NCI-H2081 treated with DMSO at 0.1 percent for 48 hours (cell line): ENCODE measurements around the gene GRB10.

ENCODE experiments used
- DNase-seq: peaks from one replicate; lab custom pipeline; 2025; lab: John Stamatoyannopoulos, UW

GRB10 gene

GRCh38 chr7:50632561-50633413 lies 149.9 kb downstream of the GRB10 start:
- peak; percentile 30 for DNase-seq

GRCh38 chr7:50631639-50632038 lies 151.1 kb downstream of the GRB10 start:
- DNase-seq = no peak

GRCh38 chr7:50631100-50631499 lies 151.6 kb downstream of the GRB10 start:
- no peak for DNase-seq

GRCh38 chr7:50629238-50629901 lies 153.3 kb downstream of the GRB10 start:
- DNase-seq = no peak

GRCh38 chr7:50628434-50629084 lies 154.1 kb downstream of the GRB10 start:
- no peak for DNase-seq

- DNase-seq = no peak
Observed at GRCh38 chr7:50627824-50628361, 154.8 kb downstream of the GRB10 start.

- DNase-seq = no peak
Observed at GRCh38 chr7:50626286-50626685, 156.4 kb downstream of the GRB10 start.

- DNase-seq = no peak
Observed at GRCh38 chr7:50625360-50625759, 157.3 kb downstream of the GRB10 start.

- DNase-seq = no peak
Observed at GRCh38 chr7:50622821-50623220, 159.9 kb downstream of the GRB10 start.

GRCh38 chr7:50621973-50622490 lies 160.7 kb downstream of the GRB10 start:
- DNase-seq = no peak

- DNase-seq = no peak
Observed at GRCh38 chr7:50621206-50621605, 161.5 kb downstream of the GRB10 start.

GRCh38 chr7:50620433-50620832 lies 162.3 kb downstream of the GRB10 start:
- no peak for DNase-seq

GRCh38 chr7:50619684-50620083 lies 163.0 kb downstream of the GRB10 start:
- DNase-seq = no peak

GRCh38 chr7:50618281-50618680 lies 164.4 kb downstream of the GRB10 start:
- no peak for DNase-seq

GRCh38 chr7:50615519-50616080 lies 167.1 kb downstream of the GRB10 start:
- no peak for DNase-seq

GRCh38 chr7:50614721-50615518 lies 167.8 kb downstream of the GRB10 start:
- no peak for DNase-seq

- DNase-seq = no peak
Observed at GRCh38 chr7:50613473-50613872, 169.2 kb downstream of the GRB10 start.

GRCh38 chr7:50612704-50613103 lies 170.0 kb downstream of the GRB10 start:
- no peak for DNase-seq

- DNase-seq = no peak
Observed at GRCh38 chr7:50610521-50611277, 172.0 kb downstream of the GRB10 start.

- DNase-seq = no peak
Observed at GRCh38 chr7:50608196-50608906, 174.3 kb downstream of the GRB10 start.
